ENCODE data around the gene KCNMB1.

GRCh38 chr5:170431571-170431970 lies 42.4 kb upstream of the KCNMB1 start:
- TF ChIP-seq CTCF (conservative IDR thresholded peaks at IDR 0.05 in 1 of 2, IDR thresholded peaks at IDR 0.05 in 1 of 2; ENCODE audit: low read depth in 1 of 2, low read length in 2 of 2) (no peak), EZH2 (IDR thresholded peaks at IDR 0.05; ENCODE audit: low read length, missing control alignments) (no peak)
